Stimulated activated effector memory CD8-positive, alpha-beta T cell treated with anti-CD3 and anti-CD28 coated beads, Interleukin-12 subunit alpha, Interleukin-12 subunit beta, amount 100 ng/mL, for 72 hours (primary cell): ENCODE data around the gene PVRIG.
"Not testable (repeated sequence)": the region's sequence is repeated elsewhere in the genome, so short reads cannot be mapped to it uniquely, and the experiment has no call there.

ENCODE experiments used
- ATAC-seq: fragments of 150-1000 bp; cut with Tn5 transposase; 2 replicates; pipeline ENCODE4 v1.10.0; 2021
- DNase-seq, 2 donors: peaks; one replicate each; pipeline ENCODE4 v3.0.0; 2021 to 2022; ENCODE audit warnings: low spot score in 2 of 2
- H3K27ac Mint-ChIP-seq: one replicate; pipeline ENCODE4 v1.8.0; 2022; ENCODE audit warnings: mild to moderate bottlenecking, mixed read lengths
- H3K36me3 Mint-ChIP-seq: one replicate; pipeline ENCODE4 v1.8.0; 2022; ENCODE audit warnings: mild to moderate bottlenecking, mixed read lengths
- H3K4me1 Mint-ChIP-seq: one replicate; pipeline ENCODE4 v1.8.0; 2022; ENCODE audit warnings: mixed read lengths
- H3K4me3 Mint-ChIP-seq: one replicate; pipeline ENCODE4 v1.8.0; 2022; ENCODE audit warnings: mild to moderate bottlenecking, mixed read lengths
- H3K9me3 Mint-ChIP-seq: one replicate; pipeline ENCODE4 v1.8.0; 2022; ENCODE audit warnings: mixed read lengths

Gene PVRIG

GRCh38 chr7:100214356-100214755, 5.4 kb upstream of the PVRIG start:
- DNase-seq, H3K9me3 Mint-ChIP-seq, ATAC-seq, H3K4me3 Mint-ChIP-seq: not testable (repeated sequence)
- peak overlapping the region; percentile 37 for H3K27ac Mint-ChIP-seq
- peaks cover 55% of the 10 kb centered on the region for H3K4me1 Mint-ChIP-seq
- peaks cover 18% of the 10 kb centered on the region for H3K36me3 Mint-ChIP-seq

- peaks cover 25% of the 10 kb centered on the region for H3K36me3 Mint-ChIP-seq
- DNase-seq (no peak), ATAC-seq (no peak)
- H3K27ac Mint-ChIP-seq: no peak overlapping the region
- peaks cover 50% of the 10 kb centered on the region for H3K4me1 Mint-ChIP-seq
- H3K9me3 Mint-ChIP-seq: no peaks in the 10 kb centered on the region
- H3K4me3 Mint-ChIP-seq: no peak overlapping the region
Observed at GRCh38 chr7:100215895-100216294, 3.9 kb upstream of the PVRIG start.

GRCh38 chr7:100217934-100218333, 1.8 kb upstream of the PVRIG start:
- DNase-seq: peak; percentile 67 to 92
- H3K36me3 Mint-ChIP-seq: peaks cover 39% of the 10 kb centered on the region
- ATAC-seq: peak; percentile 1
- not testable (repeated sequence) for H3K9me3 Mint-ChIP-seq
- H3K4me1 Mint-ChIP-seq: peaks cover 55% of the 10 kb centered on the region
- H3K27ac Mint-ChIP-seq: peak overlapping the region; percentile 95
- H3K4me3 Mint-ChIP-seq: peak overlapping the region; percentile 78

DNA sequence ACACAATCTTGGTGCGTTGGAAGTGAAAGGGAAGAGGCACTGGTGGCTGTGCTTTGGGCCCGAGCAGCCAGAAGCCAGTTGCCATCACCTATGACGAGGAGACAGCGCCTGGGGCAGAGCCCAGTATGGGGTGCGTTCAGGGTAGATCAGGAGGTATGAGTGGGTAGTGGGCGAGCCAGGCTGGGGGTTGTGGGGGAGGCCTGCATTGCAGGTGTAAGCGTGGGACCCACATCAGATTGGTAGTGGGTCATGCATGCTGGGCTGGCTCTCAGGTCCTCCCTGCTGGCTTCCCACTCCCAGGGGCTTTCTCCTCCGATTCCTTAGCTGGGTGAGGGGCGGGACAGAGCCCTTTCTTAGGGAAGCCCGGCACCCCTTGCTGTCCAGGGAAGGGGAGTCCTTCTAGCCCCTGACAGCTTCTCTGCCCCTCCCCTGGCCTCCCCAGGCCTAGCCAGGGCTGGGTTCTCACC, 445 bp upstream of the PVRIG start:
- peaks cover 69% of the 10 kb centered on the region for H3K4me1 Mint-ChIP-seq
- DNase-seq (peak in 1 of 2 donors; percentile 64), ATAC-seq (no peak)
- H3K4me3 Mint-ChIP-seq: peak overlapping the region; percentile 95
- H3K27ac Mint-ChIP-seq: peak overlapping the region; percentile 99
- H3K36me3 Mint-ChIP-seq: peaks cover 49% of the 10 kb centered on the region
- H3K9me3 Mint-ChIP-seq: no peaks in the 10 kb centered on the region

DNA sequence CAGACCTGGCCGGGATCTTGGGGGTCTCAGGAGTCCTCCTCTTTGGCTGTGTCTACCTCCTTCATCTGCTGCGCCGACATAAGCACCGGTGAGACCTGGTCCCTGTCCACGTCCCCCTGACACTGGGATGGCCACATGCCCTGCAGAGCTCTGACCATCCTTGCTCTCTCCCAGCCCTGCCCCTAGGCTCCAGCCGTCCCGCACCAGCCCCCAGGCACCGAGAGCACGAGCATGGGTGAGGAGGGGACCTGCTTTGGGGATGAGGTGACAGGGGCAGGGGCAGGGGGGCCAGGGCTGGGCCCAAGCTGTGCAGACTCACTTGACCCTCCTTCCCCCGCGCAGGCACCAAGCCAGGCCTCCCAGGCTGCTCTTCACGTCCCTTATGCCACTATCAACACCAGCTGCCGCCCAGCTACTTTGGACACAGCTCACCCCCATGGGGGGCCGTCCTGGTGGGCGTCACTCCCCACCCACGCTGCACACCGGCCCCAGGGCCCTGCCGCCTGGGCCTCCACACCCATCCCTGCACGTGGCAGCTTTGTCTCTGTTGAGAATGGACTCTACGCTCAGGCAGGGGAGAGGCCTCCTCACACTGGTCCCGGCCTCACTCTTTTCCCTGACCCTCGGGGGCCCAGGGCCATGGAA, 959 bp downstream of the PVRIG start:
- H3K9me3 Mint-ChIP-seq: no peaks in the 10 kb centered on the region
- H3K4me3 Mint-ChIP-seq: peak overlapping the region; percentile 95
- peak overlapping the region; percentile 99 for H3K27ac Mint-ChIP-seq
- DNase-seq: peak in 1 of 2 donors; percentile 39
- H3K36me3 Mint-ChIP-seq: peaks cover 61% of the 10 kb centered on the region
- peaks cover 70% of the 10 kb centered on the region for H3K4me1 Mint-ChIP-seq
- peak; percentile 36 for ATAC-seq

DNA sequence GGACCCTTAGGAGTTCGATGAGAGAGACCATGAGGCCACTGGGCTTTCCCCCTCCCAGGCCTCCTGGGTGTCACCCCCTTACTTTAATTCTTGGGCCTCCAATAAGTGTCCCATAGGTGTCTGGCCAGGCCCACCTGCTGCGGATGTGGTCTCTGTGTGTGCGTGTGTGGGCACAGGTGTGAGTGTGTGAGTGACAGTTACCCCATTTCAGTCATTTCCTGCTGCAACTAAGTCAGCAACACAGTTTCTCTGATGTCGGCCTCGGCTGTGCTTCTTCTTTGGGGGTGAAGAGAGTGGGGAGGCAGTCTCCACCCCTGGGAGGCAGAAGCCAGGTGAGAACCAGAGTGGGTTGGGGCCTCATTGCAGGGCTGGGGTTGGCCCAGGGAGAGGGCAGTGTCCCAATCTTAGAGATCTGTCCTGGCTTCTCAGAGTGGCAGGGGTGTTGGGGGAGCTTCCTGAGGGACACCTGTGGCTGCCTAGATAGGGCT, 1.5 kb downstream of the PVRIG start:
- ATAC-seq (peak; percentile 79), DNase-seq (peak in 1 of 2 donors; percentile 84)
- Mint-ChIP-seq H3K4me1 (peaks cover 73% of the 10 kb centered on the region), H3K27ac (peak overlapping the region; percentile 99), H3K4me3 (peak overlapping the region; percentile 95), H3K36me3 (peaks cover 67% of the 10 kb centered on the region), H3K9me3 (no peaks in the 10 kb centered on the region)

DNA sequence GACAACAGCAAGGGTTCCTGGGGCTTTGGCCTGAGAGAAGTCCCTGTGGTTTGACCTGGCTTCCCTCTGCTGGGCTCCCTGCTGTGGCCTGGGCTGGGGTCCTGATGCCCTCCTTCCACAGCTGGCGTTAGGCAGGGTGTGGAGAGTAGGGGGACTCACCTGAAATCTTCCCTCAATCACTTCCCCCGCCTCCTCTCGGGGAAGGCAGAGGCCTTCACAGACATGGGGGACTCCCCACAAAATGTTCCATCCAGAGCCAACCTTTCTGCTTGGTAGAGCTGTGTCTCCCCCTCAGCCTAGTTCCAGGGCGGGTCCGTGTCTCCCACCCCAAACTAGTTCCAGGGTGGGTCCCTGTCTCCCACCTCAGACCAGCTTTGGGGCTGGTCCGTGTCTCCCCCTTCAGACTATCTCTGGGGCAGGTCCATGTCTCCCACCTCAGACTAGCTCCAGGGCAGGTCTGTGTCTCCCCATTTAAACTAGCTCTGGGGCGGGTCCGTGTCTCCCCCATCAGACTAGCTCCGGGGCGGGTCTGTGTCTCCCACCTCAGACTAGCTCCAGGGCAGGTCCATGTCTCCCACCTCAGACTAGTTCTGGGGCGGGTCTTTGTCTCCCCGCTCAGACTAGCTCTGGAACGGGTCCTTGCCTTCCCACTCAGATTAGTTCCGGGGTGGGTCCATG, 2.2 kb downstream of the PVRIG start:
- Mint-ChIP-seq H3K36me3 (peaks cover 73% of the 10 kb centered on the region), H3K4me3 (peak overlapping the region; percentile 95), H3K4me1 (peaks cover 75% of the 10 kb centered on the region), H3K27ac (peak overlapping the region; percentile 99), H3K9me3 (no peaks in the 10 kb centered on the region)
- no peak for DNase-seq
- ATAC-seq: no peak

GRCh38 chr7:100222445-100223132, 2.8 kb downstream of the PVRIG start:
- ATAC-seq (no peak), DNase-seq (no peak)
- H3K4me3 Mint-ChIP-seq: peak overlapping the region; percentile 95
- peak overlapping the region; percentile 99 for H3K27ac Mint-ChIP-seq
- peaks cover 68% of the 10 kb centered on the region for H3K4me1 Mint-ChIP-seq
- H3K9me3 Mint-ChIP-seq: no peaks in the 10 kb centered on the region
- H3K36me3 Mint-ChIP-seq: peaks cover 75% of the 10 kb centered on the region

DNA sequence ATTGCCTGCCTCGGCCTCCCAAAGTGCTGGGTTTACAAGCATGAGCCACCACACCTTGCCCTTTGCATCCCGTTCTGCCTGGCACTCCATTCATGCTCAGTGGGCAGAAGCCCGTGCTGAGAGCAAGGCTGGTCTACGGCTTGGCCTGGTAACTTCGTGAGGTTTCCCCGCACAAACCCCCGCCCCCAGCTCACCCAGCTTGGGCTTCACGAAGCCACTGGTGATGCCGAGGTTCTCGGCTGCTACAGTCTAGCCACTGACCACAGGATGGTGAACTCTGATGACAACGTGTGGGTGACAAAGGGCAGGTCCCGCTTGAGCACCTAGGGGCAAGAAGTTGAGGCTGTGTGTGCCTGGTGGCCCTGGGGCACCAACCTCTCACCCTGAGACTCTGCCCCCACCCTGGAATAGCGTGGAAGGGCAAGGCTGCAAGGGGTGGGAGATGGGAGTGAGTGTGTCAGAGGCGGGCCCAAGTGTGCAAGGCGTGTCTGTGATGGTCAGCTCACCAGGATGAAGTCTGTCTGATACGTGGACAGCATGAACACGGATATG, 3.7 kb downstream of the PVRIG start:
- DNase-seq, H3K9me3 Mint-ChIP-seq: not testable (repeated sequence)
- peak; percentile 5 for ATAC-seq
- peak overlapping the region; percentile 99 for H3K27ac Mint-ChIP-seq
- peaks cover 66% of the 10 kb centered on the region for H3K4me1 Mint-ChIP-seq
- H3K36me3 Mint-ChIP-seq: peaks cover 80% of the 10 kb centered on the region
- peak overlapping the region; percentile 95 for H3K4me3 Mint-ChIP-seq

GRCh38 chr7:100224891-100225290, 5.1 kb downstream of the PVRIG start:
- DNase-seq, ATAC-seq, H3K9me3 Mint-ChIP-seq: not testable (repeated sequence)
- Mint-ChIP-seq H3K36me3 (peaks cover 95% of the 10 kb centered on the region), H3K4me3 (peak overlapping the region; percentile 95), H3K4me1 (peaks cover 63% of the 10 kb centered on the region), H3K27ac (peak overlapping the region; percentile 99)

- peaks cover 45% of the 10 kb centered on the region for H3K4me1 Mint-ChIP-seq
- H3K4me3 Mint-ChIP-seq, H3K9me3 Mint-ChIP-seq, DNase-seq: not testable (repeated sequence)
- H3K27ac Mint-ChIP-seq: peak overlapping the region; percentile 65
- H3K36me3 Mint-ChIP-seq: peaks cover 68% of the 10 kb centered on the region
- ATAC-seq: peak; percentile 68
Observed at GRCh38 chr7:100234660-100235317, 15.0 kb downstream of the PVRIG start.

GRCh38 chr7:100239975-100240374, 20.2 kb downstream of the PVRIG start:
- ATAC-seq, H3K9me3 Mint-ChIP-seq, DNase-seq, H3K4me3 Mint-ChIP-seq: not testable (repeated sequence)
- peaks cover 32% of the 10 kb centered on the region for H3K36me3 Mint-ChIP-seq
- H3K27ac Mint-ChIP-seq: peak overlapping the region; percentile 83
- H3K4me1 Mint-ChIP-seq: peaks cover 34% of the 10 kb centered on the region

GRCh38 chr7:100243385-100243784, 23.6 kb downstream of the PVRIG start:
- H3K4me1 Mint-ChIP-seq: peaks cover 38% of the 10 kb centered on the region
- peaks cover 14% of the 10 kb centered on the region for H3K36me3 Mint-ChIP-seq
- DNase-seq (peak; percentile 49 to 77), ATAC-seq (peak; percentile 95)
- H3K27ac Mint-ChIP-seq: peak overlapping the region; percentile 95
- H3K9me3 Mint-ChIP-seq: not testable (repeated sequence)
- peak overlapping the region; percentile 51 for H3K4me3 Mint-ChIP-seq

GRCh38 chr7:100244988-100245605, 25.3 kb downstream of the PVRIG start:
- Mint-ChIP-seq H3K4me1 (peaks cover 37% of the 10 kb centered on the region), H3K36me3 (peaks cover 14% of the 10 kb centered on the region)
- H3K27ac Mint-ChIP-seq, DNase-seq, H3K9me3 Mint-ChIP-seq, H3K4me3 Mint-ChIP-seq, ATAC-seq: not testable (repeated sequence)
